Spinal cord (tissue), 10 donors: ENCODE measurements around the gene TRDN. TPM values are rescaled to one million over a fixed set of nuclear protein-coding genes. Genes with fewer than 3 reads are reported as not detected.

Experiments
- DNase-seq, 6 donors: peaks; one replicate each; pipeline versions ENCODE4 v3.0.0 to v3.0.0-alpha.2; 2013 to 2015; ENCODE audit warnings: low spot score in 6 of 6, low read depth in 4 of 6
- H3K27ac ChIP-seq: one replicate; pipeline ENCODE4 v1.5.1; 2013; ENCODE audit warnings: low read depth, low read length, control low read depth
- H3K27me3 ChIP-seq: one replicate; pipeline ENCODE4 v1.6.1; 2013; ENCODE audit warnings: low read length; ENCODE audit not compliant: control insufficient read depth, insufficient read depth
- H3K36me3 ChIP-seq: one replicate; pipeline ENCODE4 v1.6.1; 2013; ENCODE audit warnings: low read length; ENCODE audit not compliant: control insufficient read depth, insufficient read depth
- H3K4me1 ChIP-seq: one replicate; pipeline ENCODE4 v1.6.1; 2013; ENCODE audit warnings: low read length; ENCODE audit not compliant: control insufficient read depth, insufficient read depth
- H3K4me3 ChIP-seq: one replicate; pipeline ENCODE4 v1.5.1; 2013; ENCODE audit warnings: low read depth, low read length, control low read depth
- H3K9me3 ChIP-seq: one replicate; pipeline ENCODE4 v1.6.1; 2013; ENCODE audit warnings: low read length; ENCODE audit not compliant: control insufficient read depth, insufficient read depth
- WGBS: methylation state at CpG from one replicate; pipeline ENCODE4 v1.1.5; 2013; ENCODE audit warnings: missing lambda C conversion rate; ENCODE audit not compliant: insufficient coverage; 5-methylcytosine and 5-hydroxymethylcytosine counted together
- long read RNA-seq, 4 donors: transcript quantifications; one replicate each; lab custom pipeline, GENCODE V29; 2026
- polyA plus RNA-seq, 2 donors: library from polyadenylated mRNA; unstranded; fragments of 120-200 nt; gene quantifications; one replicate each; pipeline ENCODE4 v1.2.1, GENCODE V29; 2013; ENCODE audit not compliant: insufficient read length in 2 of 2
- total RNA-seq, 2 donors: library from RNA; depleted of rRNA in 1 of 2; stranded (reverse); fragments of 120-200 nt in 1 of 2; fragments of >200 nt in 1 of 2; gene quantifications; one replicate each; pipeline versions ENCODE4 v1.2.3 to v1.2.4, GENCODE V29; 2013 to 2014
- donor health status: healthy.

Gene TRDN, protein sequence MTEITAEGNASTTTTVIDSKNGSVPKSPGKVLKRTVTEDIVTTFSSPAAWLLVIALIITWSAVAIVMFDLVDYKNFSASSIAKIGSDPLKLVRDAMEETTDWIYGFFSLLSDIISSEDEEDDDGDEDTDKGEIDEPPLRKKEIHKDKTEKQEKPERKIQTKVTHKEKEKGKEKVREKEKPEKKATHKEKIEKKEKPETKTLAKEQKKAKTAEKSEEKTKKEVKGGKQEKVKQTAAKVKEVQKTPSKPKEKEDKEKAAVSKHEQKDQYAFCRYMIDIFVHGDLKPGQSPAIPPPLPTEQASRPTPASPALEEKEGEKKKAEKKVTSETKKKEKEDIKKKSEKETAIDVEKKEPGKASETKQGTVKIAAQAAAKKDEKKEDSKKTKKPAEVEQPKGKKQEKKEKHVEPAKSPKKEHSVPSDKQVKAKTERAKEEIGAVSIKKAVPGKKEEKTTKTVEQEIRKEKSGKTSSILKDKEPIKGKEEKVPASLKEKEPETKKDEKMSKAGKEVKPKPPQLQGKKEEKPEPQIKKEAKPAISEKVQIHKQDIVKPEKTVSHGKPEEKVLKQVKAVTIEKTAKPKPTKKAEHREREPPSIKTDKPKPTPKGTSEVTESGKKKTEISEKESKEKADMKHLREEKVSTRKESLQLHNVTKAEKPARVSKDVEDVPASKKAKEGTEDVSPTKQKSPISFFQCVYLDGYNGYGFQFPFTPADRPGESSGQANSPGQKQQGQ
- total RNA-seq (1 to 10 TPM; 2.8 to 9.9 TPM), polyA plus RNA-seq (1 to 10 TPM; 2.3 to 3.3 TPM)
- long read RNA-seq, donor 1 = 0 reads
- long read RNA-seq, donor 2 = 0 reads
- long read RNA-seq, donor 3 = 0 reads
- long read RNA-seq, donor 4 = 0 reads

DNA sequence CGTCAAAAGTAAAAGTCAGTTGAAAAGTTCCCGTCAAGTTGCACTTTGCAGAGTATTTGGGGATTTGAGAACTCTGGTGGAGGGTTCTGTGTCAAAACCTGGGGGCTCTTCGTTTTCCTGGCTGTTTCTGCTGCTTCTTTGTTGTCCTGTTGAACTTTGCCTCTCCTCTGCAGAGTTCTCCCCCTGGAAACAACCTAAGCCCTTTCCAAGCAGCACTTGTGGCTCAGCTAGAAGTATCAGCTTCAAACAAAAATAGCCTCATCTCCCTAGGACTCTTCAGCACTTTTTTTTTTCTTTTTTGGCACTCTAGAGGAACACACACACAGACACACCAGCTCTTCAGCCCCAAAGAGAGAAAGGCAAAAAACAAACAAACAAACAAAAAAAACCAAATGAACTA, at the start of gene TRDN:
Gene TRDN (minus strand): TSS at position 169 of the 400 bp plus-strand sequence. CDS start 175 bp downstream, outside the sequence.
- Histone ChIP-seq H3K27ac (no peak within 1 kb of the TSS), H3K27me3 (no peaks in the 10 kb centered on the region), H3K4me3 (no peak within 1 kb of the TSS), H3K36me3 (no peaks in the 10 kb centered on the region), H3K9me3 (no peaks in the 10 kb centered on the region), H3K4me1 (no peaks in the 10 kb centered on the region)
- DNase-seq = peak in 1 of 6 donors; percentile 43
- 57% methylated on average over 3 of the region's 3 CpGs for WGBS

DNA sequence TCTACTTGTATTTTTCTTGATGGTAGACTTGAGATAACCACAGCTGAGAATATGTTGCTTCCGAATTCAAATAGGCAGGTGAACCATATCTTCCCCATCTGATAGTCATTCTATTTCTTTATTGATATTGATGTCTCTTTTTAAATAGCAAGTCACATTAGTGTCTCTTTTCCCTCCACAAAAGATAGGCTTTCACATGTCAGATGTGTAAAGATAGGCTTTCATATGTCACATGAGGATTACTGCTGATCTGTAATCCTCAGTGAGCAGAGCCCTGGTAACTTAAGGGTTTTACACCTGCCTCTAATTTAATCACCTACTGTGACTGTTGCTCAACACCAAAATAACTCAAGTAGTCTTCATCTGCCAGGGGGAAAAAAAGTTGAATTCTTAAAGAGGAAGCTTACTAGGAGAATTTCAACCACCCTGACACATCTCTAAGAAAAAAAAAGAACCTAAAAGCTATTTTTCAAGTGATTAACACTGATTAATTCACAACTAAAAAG, 45.3 kb upstream of the TRDN start:
- DNase-seq = no peak
- no CpG with 5 or more reads among the region's 1 CpG for WGBS
- Histone ChIP-seq H3K27ac (no peak overlapping the region), H3K4me1 (no peaks in the 10 kb centered on the region), H3K36me3 (no peaks in the 10 kb centered on the region), H3K27me3 (no peaks in the 10 kb centered on the region), H3K4me3 (no peak overlapping the region), H3K9me3 (no peaks in the 10 kb centered on the region)

DNA sequence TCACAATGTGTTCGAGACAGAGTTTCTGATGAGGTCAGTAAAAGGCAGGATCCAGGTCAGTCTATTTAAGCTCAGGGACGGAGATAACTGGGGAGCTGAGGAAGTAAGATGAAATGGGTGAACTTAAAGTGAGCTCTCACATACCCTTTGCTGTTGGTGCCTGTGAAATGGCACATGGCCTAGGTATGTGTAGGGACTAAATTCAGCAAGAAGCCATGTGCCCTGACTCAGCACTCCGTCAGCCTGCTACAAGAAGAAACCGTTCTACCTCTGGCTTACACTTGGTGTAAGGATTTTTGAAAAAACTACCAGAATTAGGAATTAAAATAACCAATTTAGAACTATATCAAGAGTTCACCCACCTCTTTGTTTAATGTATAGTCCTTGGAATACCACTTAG, 41.1 kb upstream of the TRDN start:
- H3K9me3 ChIP-seq = no peaks in the 10 kb centered on the region
- 83% methylated on average over 2 of the region's 4 CpGs for WGBS
- H3K27ac ChIP-seq = no peak overlapping the region
- H3K4me1 ChIP-seq = no peaks in the 10 kb centered on the region
- H3K4me3 ChIP-seq = no peak overlapping the region
- H3K27me3 ChIP-seq = no peaks in the 10 kb centered on the region
- no peak for DNase-seq
- no peaks in the 10 kb centered on the region for H3K36me3 ChIP-seq

DNA sequence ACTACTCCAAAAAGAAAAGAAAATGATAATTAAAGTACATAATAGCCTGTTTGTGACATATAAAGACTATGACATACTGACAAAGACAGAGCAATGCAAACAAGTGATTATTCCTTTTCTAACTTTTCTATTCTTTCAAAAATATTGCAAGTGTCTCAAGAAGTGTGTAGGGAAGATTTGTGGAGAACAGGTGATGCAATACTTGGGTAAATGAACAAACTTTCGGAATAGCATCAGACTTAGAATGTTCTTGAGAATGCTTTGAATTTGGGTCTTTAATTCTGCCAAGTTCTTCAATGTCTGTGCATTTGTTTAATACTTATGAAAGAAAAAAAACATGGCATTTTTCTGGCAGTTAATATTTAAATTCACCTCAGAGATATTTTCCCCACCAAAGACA, 40.0 kb upstream of the TRDN start:
- no peaks in the 10 kb centered on the region for H3K9me3 ChIP-seq
- H3K4me1 ChIP-seq = no peaks in the 10 kb centered on the region
- no peaks in the 10 kb centered on the region for H3K36me3 ChIP-seq
- H3K27ac ChIP-seq = no peak overlapping the region
- WGBS = 100% methylated on average over 1 of the region's 1 CpG
- no peak overlapping the region for H3K4me3 ChIP-seq
- no peaks in the 10 kb centered on the region for H3K27me3 ChIP-seq
- DNase-seq = no peak

DNA sequence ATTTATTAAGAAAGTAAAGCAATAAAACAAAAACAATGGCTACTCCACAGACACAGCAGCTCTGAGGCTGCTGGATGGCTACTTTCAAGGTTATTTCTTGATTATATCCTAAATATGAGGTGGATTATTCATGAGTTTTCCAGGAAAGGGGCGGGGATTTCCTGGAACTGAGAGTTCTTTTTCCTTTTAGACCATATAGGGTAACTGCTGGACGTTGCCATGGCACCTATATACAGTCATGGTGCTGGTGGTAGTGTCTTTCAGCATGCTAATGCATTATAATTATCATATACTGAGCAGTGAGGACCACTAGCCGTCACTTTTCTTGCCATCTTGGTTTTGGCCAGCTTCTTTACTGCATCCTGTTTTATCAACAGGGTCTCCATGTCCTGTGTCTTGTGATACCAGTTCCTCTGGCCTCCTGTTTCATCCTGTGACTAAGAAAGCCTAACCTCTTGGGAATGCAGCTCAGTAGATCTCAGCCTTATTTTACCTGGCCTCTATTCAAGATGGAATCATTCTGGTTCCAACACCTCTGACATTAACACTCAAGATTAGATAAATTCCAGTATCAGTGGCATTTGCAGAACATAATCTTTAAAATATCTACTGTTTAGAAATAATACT, 32.3 kb upstream of the TRDN start:
- DNase-seq = no peak
- Histone ChIP-seq H3K36me3 (no peaks in the 10 kb centered on the region), H3K4me3 (no peak overlapping the region), H3K27me3 (no peaks in the 10 kb centered on the region), H3K27ac (no peak overlapping the region), H3K9me3 (no peaks in the 10 kb centered on the region), H3K4me1 (no peaks in the 10 kb centered on the region)
- 80% methylated on average over 1 of the region's 3 CpGs for WGBS

DNA sequence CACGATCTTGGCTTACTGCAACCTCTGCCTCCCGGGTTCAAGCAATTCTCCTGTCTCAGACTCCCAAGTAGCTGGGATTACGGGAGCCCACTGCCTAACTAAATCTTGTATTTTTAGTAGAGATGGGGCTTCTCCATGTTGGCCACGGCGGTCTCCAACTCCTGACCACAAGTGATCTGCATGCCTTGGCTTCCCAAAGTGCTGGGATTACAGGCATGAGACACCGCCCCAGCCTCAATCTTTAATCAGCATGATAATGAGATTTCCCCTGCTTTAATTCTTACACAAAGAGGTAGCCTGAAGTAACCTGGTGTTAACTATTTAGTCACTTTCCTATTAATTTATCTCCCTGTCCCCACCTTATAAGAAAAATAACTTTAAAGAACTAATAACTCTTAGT, 31.3 kb upstream of the TRDN start:
- no peaks in the 10 kb centered on the region for H3K9me3 ChIP-seq
- WGBS = 92% methylated on average over 3 of the region's 6 CpGs

DNA sequence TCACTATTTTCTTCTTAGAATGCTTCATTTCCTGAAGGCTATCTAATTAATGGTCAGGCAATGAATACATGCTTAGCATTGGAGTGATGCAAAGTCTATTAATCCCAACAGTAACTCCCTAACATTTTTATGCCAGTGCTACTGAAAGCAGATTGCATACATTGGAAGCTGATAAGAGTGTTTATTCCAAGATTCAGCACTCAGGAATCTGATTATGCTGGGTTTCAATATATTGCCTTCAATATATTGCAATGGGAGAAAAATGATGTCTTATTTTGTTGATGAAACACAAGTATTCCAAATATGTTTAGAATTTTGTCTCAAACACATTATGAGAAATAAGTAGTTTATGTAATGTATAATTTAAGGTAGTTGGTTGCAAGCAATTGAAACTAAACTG, 26.7 kb upstream of the TRDN start:
- Histone ChIP-seq H3K4me3 (no peak overlapping the region), H3K27me3 (no peaks in the 10 kb centered on the region), H3K9me3 (no peaks in the 10 kb centered on the region), H3K27ac (no peak overlapping the region), H3K36me3 (no peaks in the 10 kb centered on the region), H3K4me1 (no peaks in the 10 kb centered on the region)
- DNase-seq = peak in 1 of 6 donors; percentile 30

More for the DNA sequence above, 31.3 kb upstream of the TRDN start:
- Histone ChIP-seq H3K4me3 (no peak overlapping the region), H3K36me3 (no peaks in the 10 kb centered on the region), H3K4me1 (no peaks in the 10 kb centered on the region), H3K27ac (no peak overlapping the region), H3K27me3 (no peaks in the 10 kb centered on the region)
- no peak for DNase-seq

DNA sequence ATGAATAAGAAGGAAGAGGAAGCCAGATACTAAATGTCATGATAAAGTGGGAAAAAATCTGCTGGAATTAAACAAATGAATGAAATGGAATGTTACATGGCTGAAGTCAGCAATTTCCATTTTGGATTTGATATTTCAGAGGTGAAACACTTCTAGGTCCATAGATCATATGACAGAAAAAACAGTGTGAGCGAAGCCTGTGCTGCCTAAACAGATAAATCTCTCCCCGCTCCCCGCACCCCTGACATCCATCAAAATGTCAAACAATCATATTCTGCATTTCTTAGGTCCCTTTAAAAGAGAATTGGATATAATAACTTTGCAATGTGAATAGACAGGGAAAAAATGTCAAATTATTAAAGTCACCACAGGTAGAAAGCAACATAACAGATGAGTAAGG, 26.0 kb upstream of the TRDN start:
- no peak overlapping the region for H3K4me3 ChIP-seq
- H3K27me3 ChIP-seq = no peaks in the 10 kb centered on the region
- H3K4me1 ChIP-seq = no peaks in the 10 kb centered on the region
- H3K9me3 ChIP-seq = no peaks in the 10 kb centered on the region
- DNase-seq = no peak
- H3K27ac ChIP-seq = no peak overlapping the region
- WGBS = no CpG with 5 or more reads among the region's 3 CpGs
- H3K36me3 ChIP-seq = no peaks in the 10 kb centered on the region

DNA sequence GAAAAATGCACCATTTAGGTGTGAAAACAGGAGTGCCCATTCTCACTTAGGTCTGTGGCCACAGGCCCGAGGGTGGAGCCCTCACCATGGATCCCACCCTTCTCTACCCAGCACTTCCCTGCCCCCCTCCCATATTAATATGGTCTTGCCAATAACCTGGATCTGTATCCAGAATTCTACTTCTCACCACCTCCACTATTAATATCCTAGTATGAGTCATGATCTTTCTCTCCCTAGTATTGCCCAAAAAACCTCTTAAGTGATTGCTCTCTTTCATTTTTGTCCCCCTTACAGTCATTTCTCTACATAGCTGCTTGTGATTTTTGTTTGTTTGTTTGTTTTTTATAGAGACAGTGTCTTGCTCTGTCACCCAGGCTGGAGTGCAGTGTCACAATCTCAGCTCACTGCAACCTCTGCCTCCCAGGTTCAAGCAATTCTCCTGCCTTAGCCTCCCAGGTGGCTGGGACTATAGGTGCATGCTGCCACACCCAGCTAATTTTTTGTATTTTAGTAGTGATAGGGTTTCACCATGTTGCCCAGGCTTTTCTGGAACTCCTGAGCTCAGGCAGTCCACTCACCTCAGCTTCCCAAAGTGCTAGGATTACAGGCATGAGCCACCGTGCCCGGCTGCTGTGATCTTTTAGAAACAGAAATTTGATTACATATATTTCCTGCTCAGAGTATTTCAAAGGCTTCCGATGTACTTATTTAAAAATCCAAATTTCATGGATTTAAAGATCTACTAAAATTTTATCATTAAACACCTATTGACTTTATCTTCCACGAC, 24.5 kb upstream of the TRDN start:
- Histone ChIP-seq H3K4me3 (no peak overlapping the region), H3K36me3 (no peaks in the 10 kb centered on the region), H3K4me1 (no peaks in the 10 kb centered on the region), H3K9me3 (no peaks in the 10 kb centered on the region), H3K27me3 (no peaks in the 10 kb centered on the region), H3K27ac (no peak overlapping the region)
- DNase-seq = no peak
- 85% methylated on average over 5 of the region's 5 CpGs for WGBS
